Stimulated activated CD8-positive, alpha-beta memory T cell treated with anti-CD3 and anti-CD28 coated beads, Interleukin-2, amount 100 ng/mL, for 1 hour (primary cell): ENCODE data around the gene APLP2.

Experiments used
- DNase-seq, 2 donors: peaks; one replicate each; pipeline ENCODE4 v3.0.0-alpha.2; 2020; ENCODE audit warnings: low read depth in 2 of 2

The APLP2 gene

DNA sequence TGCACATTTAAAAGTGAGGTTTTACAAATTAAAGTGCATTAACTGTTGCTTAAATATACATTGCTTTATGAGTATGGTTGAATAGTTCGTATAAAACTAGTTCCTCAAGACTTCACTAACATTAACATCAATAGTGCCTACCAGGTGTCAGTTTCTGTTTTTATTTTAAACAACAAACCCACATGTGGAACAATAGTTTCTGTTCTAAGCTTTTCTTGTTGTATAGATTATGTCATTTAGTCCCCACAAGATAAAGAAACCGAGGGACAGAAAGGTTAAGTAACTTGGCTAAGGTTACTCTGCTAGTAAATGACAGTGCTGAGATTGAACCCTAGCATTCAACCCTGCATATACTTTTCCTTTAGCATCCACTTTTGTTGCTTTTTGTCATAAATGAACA lies 48.5 kb downstream of the APLP2 start:
- DNase-seq, result no peak

DNA sequence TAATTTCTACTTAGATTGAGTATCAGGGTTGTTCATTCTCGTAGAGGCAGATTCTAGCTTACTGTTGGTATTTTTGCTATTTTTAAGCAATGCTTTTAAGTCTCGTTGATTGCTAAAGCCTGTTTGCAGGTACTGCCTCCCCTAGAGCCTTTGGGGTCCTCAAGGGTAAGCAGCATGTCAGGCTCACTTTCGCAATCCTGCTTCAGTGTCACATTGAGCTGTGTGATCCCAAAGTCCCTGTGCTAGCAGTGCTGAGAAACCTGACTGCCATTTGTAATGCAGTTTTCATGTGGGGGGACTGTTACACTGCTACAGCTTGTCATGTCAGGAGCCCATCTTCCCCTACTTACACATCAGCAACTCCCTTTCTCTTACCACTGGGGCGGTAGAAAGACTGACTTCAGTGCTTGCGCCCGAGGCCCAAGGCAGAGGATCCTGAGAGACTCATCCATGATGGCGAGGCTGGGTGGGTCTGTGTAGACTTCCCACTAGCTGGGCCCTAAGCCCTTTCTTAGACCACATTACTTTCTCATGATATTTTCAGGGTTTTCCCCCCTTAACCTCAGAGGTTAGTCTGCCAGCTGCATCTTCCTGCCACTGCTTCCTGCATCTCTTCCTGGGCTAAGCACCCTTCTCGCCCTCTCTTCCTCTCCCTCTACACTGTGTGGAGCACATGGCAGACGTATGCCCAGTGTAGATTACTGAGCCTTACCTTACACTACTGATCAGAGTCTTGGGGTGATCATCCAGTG lies 49.1 kb downstream of the APLP2 start:
- no peak for DNase-seq

DNA sequence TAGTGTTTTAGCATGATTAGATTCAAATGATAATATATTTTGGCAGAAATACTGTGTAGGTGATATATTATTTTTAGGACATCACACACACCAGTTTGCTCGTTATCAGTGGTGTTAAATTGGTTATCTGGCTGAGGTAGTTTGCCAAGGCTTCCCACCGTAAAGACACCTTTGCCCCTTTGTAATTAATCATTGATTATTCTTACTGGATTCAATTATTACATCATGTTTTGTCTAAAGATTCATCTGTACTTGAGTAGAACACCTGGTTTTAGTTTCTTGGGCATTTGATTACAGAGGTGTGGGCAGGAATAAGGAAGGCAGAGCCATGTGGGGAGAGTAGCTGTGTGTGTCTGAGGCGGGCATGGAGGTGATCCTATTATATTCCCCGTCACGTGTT lies 50.4 kb downstream of the APLP2 start:
- DNase-seq, result no peak

DNA sequence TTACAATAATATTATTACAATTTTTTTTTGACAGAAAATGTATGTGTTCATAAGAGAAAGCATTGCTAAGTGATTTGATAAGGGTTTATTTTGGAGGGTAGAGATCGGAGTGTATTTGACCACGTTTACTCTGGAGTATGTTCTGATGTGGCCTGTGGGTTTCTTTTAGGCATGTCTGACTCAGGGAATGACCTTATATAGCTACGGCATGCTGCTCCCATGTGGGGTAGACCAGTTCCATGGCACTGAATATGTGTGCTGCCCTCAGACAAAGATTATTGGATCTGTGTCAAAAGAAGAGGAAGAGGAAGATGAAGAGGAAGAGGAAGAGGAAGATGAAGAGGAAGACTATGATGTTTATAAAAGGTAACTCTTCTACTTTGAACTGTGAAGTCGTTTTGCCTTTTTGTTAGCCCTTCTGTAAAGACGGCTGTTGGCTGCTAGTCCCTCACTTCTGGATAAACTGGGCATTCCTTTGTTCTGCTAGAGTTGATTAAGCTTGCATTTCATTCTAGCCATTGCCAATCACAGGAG lies 51.8 kb downstream of the APLP2 start:
- no peak for DNase-seq

DNA sequence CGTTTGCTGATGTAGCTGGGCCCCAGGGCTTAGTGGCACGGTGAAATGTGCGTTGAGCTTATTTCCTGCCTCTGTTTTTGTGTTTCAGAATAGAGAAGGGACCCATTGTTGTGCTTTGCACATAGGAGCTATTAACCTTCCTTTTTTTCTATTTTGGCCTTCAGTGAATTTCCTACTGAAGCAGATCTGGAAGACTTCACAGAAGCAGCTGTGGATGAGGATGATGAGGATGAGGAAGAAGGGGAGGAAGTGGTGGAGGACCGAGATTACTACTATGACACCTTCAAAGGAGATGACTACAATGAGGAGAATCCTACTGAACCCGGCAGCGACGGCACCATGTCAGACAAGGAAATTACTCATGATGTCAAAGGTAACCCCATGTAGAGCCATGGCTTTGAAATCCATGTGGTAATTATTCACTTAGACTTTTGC lies 52.5 kb downstream of the APLP2 start:
- DNase-seq, result no peak

DNA sequence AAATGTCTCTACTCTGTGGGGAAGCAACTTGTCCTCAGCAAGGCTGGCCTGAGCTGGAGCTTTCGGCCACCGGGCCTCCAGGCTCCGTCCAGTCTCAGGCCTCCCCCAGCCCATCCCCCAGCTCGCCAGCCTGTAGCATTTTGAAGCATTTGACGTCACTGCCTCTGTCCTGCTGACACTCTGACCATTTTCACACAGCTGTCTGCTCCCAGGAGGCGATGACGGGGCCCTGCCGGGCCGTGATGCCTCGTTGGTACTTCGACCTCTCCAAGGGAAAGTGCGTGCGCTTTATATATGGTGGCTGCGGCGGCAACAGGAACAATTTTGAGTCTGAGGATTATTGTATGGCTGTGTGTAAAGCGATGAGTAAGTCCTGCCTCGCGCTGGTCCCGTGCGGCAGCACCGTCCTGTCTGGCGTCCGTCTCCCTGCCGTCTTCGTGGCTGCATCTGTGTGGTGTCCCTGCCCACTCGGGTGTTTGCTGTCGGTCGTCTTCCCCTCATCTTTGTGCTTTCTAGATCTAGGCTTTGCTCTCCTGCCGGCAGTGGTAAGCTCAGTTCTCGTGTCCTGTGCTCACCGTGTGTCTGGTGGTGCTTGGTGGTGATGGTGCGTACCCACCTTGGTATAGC lies 53.8 kb downstream of the APLP2 start:
- no peak for DNase-seq

DNA sequence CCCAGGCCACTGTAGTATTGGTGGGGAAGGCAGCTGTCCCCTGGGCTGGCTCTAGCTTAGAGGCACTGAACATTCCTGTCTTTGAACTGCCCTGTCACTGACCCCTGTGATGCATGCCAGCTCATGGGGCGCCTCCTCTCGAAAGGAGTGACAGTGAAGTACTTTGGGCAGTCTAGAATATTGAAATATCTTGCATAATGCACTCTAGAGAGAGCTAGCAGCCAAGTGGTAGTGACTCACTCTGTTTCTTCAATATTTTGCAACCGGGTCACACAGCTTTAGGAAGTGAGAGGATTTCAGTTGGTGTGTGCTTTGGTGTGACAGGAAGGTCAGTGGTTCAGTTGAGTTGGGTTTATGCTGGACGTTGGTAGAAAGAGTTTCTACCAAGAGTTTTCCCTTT lies 54.4 kb downstream of the APLP2 start:
- DNase-seq, result no peak

DNA sequence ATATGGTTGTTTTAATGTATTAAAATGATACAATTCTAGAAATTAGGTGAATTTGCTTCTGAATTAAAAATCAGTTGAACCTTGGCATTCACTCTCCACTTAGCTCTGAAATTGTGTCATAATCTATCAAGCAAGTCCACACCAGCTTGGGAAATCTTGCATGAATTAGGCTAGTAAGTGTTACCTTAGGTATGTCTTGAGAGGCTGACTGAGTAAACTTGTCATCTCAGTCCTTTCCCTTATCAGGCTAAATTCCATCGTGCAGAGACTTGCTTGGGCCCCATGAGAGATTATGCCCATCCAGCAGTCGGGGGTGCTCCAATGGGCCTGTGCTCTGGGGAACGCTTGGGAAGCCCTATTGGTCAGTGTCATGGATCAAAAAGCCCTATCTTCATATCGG lies 55.9 kb downstream of the APLP2 start:
- no peak for DNase-seq

DNA sequence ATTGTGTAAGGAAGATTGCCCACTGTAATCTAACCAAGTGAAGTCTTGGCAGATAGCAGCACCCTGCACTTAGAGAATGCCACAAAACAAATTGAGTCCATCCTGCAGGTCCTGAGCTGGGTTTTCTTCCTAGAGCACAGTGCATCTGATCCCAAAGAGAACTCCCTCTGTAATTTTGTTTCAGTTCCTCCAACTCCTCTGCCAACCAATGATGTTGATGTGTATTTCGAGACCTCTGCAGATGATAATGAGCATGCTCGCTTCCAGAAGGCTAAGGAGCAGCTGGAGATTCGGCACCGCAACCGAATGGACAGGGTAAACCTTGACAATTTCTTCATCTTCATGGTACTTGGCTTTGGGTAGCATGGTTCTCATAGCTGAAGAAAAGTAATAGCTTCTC lies 56.8 kb downstream of the APLP2 start:
- no peak for DNase-seq

DNA sequence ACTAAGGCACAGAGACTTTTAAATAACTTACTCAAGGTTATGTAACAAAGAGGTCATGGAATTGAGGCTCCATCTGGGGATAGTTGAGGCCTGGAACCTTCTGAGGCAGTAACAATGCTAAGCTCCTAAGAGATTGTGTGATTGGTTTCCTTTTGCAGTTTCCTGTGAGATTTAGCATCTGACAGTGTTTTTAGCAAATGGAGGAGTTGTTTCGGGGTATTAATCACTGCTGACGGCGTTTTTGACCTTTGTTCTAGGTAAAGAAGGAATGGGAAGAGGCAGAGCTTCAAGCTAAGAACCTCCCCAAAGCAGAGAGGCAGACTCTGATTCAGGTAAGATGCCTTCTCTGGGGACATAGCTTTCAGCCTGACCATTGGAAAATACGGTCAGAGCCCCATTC lies 57.8 kb downstream of the APLP2 start:
- DNase-seq, result no peak

DNA sequence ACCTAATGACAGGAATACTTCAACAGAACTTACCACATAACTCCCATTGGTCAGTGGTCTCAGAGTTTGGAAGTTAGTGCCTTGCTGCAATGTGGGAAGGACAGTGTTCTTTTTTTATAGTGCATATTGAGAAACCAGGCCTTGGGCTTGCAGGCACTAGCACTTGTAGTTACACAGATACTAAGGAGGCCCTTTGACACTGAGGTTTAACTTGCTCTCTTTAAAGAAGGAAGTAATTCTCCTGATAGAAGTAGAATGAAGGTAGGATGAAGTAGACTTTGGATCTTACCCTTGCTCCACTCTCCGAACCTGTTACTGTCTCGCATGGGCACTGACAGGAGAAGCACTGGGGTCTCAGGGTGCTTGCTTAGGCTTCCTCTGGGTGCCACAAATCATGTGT lies 58.9 kb downstream of the APLP2 start:
- DNase-seq, result no peak

DNA sequence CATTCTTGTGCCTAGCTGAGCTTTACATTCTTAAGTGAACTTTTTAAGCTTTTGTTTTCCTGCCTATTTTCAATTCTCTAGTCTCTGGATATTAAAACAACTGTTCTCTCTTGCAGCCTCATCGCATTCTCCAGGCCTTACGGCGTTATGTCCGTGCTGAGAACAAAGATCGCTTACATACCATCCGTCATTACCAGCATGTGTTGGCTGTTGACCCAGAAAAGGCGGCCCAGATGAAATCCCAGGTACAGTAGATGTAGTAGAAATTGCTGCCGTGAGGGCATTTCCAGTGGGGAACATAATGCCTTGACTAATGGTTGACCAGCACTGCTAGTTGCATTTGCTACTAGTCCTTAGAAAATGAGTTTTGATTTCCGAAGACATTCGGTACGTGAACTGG lies 60.2 kb downstream of the APLP2 start:
- DNase-seq, result no peak

DNA sequence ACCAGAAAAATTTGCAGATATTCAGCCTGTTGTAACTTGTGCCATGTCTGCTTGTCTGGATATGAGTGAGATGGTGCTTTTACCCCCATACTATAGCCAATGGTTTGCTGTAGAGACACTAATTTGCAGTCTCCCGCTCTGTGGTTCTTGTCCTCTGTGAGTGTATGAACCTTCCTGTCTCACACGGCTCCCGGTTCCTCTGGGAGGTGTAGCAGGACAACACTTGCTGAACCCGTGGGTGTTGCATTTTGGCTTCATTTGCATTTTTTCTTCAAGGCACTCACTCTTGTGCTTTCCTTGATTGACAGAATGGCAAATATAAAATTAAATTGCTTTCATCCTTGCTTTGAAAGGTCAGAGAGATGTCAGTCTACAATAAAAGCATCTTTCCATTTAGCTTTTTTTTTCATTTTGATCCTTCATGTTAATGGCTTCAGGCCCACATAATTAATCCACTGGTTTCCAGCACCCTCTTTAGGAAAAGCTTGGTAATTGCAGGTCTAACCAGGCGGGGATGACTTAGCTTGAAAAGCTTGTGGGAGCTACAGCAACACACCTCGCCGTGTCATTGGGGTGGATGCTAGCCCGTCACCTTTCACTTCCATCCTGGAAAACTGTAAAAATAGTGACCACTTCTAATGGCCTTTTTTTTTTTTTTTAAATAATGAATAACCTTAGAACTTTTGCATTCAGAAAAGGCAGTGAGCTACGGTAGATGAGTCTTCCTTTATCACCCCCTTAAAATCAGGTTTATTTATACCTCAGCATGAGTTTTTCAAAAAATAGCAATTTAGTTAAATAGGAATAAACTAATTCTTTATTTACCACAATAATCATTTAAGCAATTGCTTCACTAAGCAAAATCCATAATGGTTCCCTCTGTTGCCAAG lies 62.5 kb downstream of the APLP2 start:
- DNase-seq, result peak; percentile 24 to 30

DNA sequence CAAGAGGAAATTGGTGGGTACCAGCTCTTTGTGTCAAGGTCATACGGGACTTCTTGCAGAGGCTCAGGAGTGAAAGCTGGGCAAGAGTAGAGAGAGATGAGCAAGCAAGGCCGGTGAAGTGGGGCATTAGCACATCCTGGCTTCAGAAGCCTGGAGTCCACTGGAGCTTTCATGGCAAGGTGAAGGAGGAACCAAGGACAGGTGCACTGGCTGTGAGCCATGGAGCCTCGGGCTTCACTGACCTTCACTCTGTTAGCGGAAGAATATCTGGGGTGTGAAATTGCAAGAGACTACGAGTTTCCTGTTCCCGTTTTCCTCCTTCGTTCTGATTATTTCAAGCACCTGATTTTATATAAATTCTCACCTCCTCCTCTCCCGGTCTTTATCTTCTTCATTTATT lies 64.0 kb downstream of the APLP2 start:
- DNase-seq, result no peak

DNA sequence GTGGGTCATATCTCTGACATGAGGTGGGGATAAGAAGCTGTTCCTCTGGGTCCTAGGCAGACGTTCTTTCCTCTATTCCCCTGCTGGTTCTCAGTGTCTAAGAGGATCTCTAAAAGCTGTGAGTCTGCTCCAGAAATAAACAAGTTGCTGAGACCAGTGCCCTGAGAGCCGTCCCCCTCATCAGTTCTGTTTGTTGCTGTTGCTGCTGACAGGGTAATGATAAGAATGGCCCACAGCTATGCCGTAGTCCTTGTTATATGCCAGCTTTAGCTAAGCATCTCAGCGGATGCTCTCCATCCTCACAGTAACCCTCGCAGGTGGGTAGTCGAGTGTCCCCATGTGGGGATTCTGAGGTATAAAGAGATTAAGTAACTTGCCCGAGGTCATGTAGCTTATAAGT lies 66.4 kb downstream of the APLP2 start:
- DNase-seq, result no peak

DNA sequence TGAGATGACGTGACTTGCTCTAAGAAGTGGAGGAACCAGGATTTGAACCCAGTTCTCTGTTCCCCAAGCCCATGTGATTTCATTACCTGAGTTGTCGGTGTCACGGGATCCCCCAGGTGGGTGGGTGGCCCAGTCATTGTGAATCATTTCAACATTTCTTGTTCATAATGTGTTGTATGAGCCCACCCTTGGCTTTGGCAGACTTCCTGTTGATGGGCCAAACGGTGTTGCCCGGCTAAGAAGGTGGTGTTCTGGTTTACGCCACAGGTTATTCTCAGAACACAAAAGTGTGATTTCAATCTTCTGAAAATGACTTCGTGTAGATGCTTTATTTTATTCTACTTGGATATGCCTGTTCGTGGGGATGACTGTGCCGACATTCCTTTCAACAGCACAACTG lies 68.3 kb downstream of the APLP2 start:
- DNase-seq, result no peak

DNA sequence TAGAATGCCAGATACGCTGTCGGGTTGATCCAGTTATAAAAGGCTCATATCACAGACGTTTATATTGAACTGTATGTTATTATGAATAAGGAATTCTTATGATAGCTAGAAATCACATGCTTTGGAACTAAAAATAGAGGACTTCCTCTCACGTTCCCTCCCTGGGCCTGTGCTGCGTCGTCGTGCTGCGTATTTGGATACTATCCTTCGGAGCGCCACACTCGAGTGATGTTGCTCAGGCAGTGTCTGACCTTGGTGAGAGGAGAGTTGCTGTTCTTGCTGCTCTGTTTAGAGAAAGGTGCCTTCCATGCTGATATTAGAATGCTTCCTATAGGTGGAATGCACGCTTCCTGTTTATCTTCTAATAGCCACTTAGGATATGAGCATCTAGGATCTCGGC lies 69.7 kb downstream of the APLP2 start:
- no peak for DNase-seq

DNA sequence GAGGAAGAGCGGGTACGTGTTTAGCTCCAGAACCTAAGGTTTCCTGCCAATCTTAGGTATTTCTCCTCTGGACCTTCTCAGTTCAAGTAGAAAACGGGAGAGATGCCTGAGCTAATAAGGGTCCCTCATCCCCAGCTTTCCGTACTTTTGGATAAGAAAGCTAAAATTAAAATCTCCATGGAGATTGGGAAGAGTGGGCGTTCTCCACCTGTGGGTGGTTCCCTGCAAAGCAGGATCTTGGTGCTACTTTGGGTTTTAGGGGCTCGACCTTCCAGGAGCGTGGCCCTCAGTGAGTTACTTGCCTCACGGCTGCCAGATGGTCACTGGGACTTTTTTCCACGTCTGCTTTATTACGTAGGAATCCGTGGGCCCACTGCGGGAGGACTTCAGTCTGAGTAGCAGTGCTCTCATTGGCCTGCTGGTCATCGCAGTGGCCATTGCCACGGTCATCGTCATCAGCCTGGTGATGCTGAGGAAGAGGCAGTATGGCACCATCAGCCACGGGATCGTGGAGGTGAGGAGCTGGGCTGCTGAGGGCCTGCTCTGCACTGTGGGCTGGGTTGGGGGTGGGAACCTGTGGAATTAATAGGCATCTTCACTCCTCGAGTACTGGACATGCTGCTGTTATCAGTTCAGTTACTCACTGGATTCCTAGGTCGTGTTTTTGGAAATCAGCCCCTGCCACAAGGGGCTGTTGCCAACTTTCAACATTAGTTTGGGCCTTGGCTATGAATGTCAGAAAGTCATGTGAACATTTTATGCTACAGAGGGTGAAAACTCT lies 72.1 kb downstream of the APLP2 start:
- no peak for DNase-seq

DNA sequence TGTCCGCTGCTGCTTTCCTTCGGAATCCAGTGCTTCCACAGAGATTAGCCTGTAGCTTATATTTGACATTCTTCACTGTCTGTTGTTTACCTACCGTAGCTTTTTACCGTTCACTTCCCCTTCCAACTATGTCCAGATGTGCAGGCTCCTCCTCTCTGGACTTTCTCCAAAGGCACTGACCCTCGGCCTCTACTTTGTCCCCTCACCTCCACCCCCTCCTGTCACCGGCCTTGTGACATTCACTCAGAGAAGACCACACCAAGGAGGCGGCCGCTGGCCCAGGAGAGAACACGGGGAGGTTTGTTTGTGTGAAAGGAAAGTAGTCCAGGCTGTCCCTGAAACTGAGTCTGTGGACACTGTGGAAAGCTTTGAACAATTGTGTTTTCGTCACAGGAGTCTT lies 74.4 kb downstream of the APLP2 start:
- DNase-seq, result no peak

DNA sequence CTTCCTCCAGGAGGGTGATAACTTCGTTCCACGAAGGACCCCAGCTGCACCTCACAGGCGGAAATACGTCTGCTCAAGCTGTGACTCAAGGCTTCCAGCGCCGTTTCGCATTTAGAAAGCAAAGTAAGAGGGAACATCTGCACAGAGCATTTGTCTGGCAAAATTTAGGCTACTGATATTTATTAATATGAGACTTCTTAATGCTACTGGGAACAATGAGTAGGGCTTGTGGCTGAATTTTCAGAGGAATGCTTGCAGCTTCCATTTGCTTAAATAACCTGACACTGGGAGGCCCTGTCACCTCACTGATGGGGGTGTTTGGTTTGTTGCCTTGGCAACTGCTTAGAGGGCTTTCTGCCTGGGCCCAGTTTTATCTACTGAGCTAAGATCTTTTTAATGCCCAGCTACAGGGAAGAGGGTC lies 75.2 kb downstream of the APLP2 start:
- no peak for DNase-seq

DNA sequence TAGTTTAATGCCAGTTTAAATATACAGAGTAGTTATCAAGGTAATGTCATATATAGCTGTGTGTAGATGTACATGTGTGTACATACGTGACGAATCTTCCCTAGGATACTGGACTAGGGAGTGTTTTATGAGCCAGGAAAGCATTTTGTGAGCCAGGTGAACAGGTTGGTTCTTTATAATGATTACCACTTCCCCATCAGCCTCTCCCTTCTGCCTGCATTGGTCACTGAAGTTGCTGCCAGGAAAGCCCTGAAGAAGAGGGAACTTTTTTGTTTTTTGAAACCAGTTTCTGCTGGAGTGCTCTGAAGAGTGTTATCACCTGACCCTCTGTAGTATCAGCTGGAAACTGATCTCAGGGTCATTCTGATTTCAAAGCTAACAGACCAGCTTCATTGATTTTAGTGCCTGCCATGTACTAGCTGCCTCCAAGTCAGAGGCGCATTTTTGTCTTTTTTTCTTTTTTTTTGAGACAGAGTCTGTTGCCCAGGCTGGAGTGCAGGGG lies 75.7 kb downstream of the APLP2 start:
- DNase-seq, result no peak
